Stimulated activated CD4-positive, alpha-beta T cell treated with anti-CD3 and anti-CD28 coated beads, Interleukin-2, amount 100 ng/mL, for 48 hours (primary cell): ENCODE measurements around the gene GLMP.

Experiments
- DNase-seq, 2 donors: peaks; one replicate each; pipeline ENCODE4 v3.0.0-alpha.2; 2020

Gene GLMP

DNA sequence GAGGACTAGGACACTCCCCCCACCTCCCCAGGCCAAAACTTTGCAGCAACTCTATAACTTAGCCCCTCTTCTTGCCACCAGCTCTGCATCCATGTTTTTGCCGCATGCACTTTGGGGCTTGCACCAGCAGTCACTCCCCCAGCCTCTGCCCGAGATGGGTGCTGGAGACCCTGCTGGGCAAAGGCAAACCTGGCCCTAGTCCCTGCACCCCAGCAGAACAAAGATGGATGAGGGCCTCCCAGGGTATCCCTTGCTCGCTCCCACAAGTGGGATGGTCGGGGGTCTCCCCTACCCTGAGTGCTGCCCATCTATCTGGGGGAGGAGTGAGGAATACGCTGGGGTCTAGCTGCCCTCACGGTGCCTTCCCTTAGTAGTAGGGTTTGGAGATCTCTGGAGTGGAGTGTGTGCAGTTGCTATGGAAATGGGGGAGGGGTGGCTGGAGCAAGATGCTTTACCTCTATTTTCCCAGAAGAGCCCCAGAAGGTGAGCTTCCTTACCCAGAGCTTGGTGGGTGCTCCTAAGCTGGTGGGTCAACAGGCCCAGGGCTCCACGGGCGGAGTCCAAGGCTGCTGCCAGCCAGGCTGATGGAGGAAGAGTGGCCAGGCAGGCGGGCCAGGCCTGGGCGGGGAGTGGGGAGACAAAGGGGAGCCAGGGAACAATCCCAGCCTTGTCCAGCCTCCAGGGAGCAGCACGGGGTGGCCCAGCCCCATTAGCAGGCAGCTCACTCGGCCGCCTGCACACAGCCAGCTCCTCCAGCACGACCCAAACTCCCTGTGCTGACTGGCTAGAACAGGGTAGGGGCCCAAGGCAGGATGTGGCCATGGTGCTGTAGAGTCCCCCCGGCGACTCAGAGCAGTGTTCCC is 47.8 kb downstream of the GLMP start, which contains the start of gene PAQR6:
PAQR6 (minus strand) TSS at position 597 of the 863 bp plus-strand sequence. CDS start 1,325 bp downstream, outside the sequence.
- no peak for DNase-seq

DNA sequence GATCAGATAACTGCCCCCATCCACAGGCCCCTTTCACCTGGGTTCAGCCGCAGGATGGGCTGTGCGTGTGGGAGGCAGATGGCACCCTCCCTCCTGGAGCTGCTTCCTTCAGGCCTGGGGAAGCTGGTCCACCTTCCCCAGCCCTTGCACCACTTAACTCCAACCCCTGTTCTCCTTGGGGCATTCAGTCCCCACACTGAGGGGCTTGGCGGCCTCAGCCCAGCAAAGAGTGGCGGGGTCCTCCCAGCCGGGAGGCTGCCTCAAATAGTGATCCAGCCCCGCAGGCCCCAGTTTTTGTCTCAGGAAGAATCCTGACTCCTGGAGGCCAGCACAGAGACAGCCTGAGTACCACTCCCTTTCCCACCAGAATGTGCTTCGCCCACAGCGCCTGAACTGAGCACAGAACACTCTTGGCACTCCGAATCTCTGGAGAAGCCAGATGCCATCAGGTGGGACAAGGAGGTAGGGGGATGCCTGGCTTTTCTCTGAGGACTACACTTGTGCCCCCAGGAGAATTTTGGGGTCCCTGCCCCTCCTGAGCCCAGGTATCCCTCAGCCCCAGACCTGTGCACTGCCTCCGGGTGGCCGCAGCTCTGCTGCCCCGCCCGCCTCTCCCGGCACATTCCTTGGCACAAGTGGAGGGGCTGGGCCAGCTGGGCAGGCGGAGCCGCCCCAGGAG is 48.6 kb downstream of the GLMP start:
- DNase-seq = no peak

DNA sequence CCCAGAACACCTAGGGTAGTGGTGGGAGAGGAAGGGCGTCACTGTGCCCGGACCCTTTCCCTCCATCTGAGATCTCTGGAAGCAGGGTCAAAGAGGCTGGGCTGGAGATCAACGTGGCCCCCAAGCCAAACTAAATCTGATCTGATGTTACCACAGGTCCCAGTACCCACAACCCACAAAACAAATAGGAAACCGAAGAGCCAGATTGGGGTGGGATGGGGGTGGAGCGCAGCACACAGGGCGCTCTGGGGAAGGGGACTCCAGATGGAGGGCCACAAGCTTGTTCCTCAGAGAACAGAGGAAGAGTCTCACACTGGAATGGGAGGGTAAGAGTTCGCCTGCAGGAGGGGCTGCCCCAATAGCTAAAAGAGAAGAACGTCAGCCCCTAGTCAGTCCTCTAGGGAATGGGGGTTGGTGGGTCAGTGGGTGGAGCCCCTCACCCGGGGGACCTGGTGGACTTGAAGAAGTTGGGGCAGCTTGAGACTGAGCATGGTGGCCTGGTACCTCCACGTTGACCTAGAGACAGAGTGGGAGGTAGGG is 49.2 kb downstream of the GLMP start:
- DNase-seq = no peak

DNA sequence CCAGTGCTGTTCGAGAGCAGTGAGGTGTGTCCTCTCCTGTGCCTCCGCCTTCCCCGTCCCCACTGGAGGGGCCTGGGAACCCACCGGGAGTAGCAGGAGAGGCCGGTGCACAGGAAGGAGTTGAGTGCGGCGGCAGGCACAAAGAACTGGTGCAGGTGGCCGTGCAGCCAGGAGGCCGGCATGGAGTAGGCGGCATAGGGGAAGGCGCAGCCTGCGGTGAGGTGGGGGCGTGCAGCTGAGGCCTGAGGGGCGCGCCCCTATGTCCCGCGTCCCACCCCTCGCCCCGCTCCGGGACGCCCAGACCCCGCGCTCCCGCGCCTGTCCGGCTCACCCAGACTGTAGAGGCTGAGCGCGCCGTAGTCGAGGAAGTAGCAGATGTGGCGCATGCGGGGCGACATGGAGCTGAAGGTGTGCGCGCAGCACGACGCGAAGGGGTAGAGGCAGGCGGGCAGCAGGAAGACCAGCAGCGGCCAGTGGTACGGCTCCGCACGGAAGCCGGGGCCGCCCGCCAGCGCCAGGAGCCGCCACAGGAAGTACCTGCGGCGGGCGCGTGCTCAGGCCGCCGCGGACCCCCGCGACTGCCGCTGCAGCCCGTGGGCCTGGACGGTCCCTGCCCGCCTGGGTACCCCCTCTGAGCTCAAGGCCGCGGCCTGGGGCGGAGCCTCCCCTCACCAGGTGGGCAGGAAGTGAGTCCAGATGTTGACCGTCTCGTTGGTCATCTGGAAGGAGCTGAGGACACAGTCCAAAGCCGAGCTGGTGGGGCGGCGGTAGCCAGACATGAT is 49.8 kb downstream of the GLMP start:
- no peak for DNase-seq

DNA sequence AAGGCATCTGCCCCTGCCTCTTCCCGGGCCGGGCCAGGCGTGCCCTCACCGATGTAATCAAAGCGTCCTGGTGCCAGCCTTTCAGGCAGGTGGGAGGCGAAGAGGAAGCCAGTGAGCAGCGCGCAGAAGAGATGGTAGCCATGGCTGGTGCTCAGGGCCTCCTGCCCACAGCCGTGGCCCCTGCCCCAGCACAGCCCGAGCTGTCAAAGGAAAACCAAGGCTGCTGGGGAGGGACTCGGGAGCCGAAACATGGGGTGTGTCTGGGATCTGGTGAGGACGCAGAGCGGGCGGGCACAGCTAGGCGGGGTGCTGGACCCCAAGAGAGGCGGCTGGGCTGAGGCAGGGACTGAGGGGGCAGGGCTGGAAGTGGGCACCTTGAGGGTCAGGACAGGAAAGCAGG is 50.8 kb downstream of the GLMP start:
- DNase-seq = no peak

DNA sequence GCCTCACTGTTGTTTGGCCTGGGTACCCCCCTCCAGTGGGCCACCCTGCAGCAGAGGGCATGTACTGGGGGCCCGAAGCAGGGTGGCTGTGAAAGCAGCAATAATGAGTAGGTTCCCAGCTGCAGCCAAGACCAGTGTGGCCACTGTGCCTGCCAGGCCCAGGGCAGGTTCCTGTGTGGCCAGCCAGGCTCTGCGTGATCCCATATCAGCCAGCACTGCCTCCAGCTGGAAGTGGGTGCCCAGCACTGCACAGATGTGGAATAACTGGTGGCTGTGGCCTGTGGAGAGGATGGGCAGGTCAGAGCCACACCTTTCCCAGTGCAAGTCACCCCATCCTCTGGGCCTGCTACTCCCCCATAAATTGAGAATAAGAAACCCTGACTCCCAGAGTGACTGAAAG is 51.4 kb downstream of the GLMP start:
- no peak for DNase-seq

DNA sequence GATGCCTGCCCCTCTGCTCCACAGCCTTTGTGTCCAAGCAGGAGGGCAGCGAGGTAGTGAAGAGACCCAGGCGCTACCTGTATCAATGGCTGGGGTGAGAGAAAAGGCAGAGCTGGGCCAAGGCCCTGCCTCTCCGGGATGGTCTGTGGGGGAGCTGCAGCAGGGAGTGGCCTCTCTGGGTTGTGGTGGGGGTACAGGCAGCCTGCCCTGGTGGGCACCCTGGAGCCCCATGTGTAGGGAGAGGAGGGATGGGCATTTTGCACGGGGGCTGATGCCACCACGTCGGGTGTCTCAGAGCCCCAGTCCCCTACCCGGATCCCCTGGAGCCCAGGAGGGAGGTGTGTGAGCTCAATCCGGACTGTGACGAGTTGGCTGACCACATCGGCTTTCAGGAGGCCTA is 52.7 kb downstream of the GLMP start:
- no peak for DNase-seq
